ENCODE measurements around the gene ALDH1A3.

Gene ALDH1A3

DNA sequence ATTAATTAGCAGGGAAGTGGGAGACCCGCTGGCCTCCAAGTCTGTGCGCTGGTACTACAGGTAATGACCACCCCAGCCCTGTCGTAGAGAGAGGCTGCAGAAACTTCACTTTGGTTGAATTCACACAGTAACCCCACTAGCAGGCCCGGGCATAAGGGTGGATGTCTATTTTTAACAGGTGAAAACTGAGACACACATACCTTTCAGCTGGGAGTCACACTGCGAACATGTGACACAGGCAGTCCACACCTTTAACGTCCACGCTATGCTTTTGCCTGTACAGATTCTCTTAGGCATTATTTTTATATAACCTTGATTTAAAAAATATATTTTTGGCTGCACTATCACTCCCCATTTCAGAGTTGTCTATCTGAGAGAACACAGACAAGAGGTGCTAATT is 43.4 kb downstream of the ALDH1A3 start:
- Histone ChIP-seq H3K79me2 (no peaks in the 10 kb centered on the region), H3K4me1 (no peaks in the 10 kb centered on the region), H3K9ac (no peak overlapping the region), H3K4me3 (ENCODE audit: low read depth, low read length) (no peak overlapping the region), H3K27me3 (ENCODE audit: control insufficient read depth, insufficient read depth, low read length) (no peaks in the 10 kb centered on the region), H3K27ac (no peak overlapping the region), H3K9me3 (ENCODE audit: control insufficient read depth, low read length) (no peaks in the 10 kb centered on the region), H3K36me3 (ENCODE audit: control insufficient read depth, insufficient read depth, low read length) (no peaks in the 10 kb centered on the region), H2AFZ (no peak overlapping the region), H3K4me2 (ENCODE audit: low read length) (no peak overlapping the region)
- TF ChIP-seq, protein P1, sequence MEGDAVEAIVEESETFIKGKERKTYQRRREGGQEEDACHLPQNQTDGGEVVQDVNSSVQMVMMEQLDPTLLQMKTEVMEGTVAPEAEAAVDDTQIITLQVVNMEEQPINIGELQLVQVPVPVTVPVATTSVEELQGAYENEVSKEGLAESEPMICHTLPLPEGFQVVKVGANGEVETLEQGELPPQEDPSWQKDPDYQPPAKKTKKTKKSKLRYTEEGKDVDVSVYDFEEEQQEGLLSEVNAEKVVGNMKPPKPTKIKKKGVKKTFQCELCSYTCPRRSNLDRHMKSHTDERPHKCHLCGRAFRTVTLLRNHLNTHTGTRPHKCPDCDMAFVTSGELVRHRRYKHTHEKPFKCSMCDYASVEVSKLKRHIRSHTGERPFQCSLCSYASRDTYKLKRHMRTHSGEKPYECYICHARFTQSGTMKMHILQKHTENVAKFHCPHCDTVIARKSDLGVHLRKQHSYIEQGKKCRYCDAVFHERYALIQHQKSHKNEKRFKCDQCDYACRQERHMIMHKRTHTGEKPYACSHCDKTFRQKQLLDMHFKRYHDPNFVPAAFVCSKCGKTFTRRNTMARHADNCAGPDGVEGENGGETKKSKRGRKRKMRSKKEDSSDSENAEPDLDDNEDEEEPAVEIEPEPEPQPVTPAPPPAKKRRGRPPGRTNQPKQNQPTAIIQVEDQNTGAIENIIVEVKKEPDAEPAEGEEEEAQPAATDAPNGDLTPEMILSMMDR (IDR thresholded peaks at IDR 0.05) = no peak

DNA sequence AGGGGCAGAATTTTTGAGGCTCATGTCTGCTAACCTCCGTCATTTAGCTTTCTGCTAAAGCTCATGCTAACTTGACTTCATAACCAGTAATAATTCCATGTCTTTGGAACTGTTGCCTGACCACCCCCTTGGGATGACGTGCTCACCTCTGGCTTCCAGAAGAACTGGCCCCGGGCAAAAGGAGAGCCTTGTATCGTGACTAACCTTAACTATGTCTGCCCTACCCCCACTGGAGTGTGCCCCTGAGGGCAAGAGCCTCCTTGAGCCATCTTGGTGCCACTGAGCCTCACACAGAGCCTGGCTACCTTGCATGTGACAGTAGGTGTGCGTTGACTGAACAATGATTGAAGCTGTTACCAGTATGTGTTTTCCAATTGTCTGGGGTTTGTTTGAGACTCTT is 44.3 kb downstream of the ALDH1A3 start:
- H3K27me3 ChIP-seq (ENCODE audit: control insufficient read depth, insufficient read depth, low read length) = no peaks in the 10 kb centered on the region
- no peak overlapping the region for H3K4me3 ChIP-seq (ENCODE audit: low read depth, low read length)
- H3K79me2 ChIP-seq = no peaks in the 10 kb centered on the region
- H3K9me3 ChIP-seq (ENCODE audit: control insufficient read depth, low read length) = no peaks in the 10 kb centered on the region
- H2AFZ ChIP-seq = no peak overlapping the region
- no peak overlapping the region for H3K9ac ChIP-seq
- H3K27ac ChIP-seq = no peak overlapping the region
- H3K36me3 ChIP-seq (ENCODE audit: control insufficient read depth, insufficient read depth, low read length) = no peaks in the 10 kb centered on the region
- no peaks in the 10 kb centered on the region for H3K4me1 ChIP-seq
- no peak overlapping the region for H3K4me2 ChIP-seq (ENCODE audit: low read length)
- TF ChIP-seq, protein P1 (IDR thresholded peaks at IDR 0.05) = no peak

DNA sequence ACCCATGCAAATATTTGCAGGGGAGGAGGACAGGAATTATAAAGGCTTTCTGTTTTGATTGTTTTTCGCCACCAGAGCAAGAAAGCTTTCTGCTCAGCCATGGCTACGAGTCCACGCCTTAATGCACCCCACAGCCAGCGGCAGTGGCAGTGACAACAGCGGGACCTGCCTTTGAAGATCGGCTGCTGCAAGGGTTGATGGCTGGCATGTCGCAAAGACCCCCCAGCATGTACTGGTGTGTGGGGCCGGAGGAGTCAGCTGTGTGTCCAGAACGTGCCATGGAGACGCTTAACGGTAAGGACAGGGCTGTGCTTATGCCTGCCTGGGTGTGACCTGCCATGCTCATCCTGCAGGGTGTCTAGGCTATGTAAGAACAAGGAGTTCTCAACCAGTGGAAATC is 44.8 kb downstream of the ALDH1A3 start:
- Histone ChIP-seq H3K36me3 (ENCODE audit: control insufficient read depth, insufficient read depth, low read length) (no peaks in the 10 kb centered on the region), H3K9ac (no peak overlapping the region), H2AFZ (no peak overlapping the region), H3K27ac (no peak overlapping the region), H3K27me3 (ENCODE audit: control insufficient read depth, insufficient read depth, low read length) (no peaks in the 10 kb centered on the region), H3K9me3 (ENCODE audit: control insufficient read depth, low read length) (no peaks in the 10 kb centered on the region), H3K79me2 (no peaks in the 10 kb centered on the region), H3K4me2 (ENCODE audit: low read length) (no peak overlapping the region), H3K4me3 (ENCODE audit: low read depth, low read length) (no peak overlapping the region), H3K4me1 (no peaks in the 10 kb centered on the region)
- TF ChIP-seq, protein P1 (IDR thresholded peaks at IDR 0.05) = no peak

DNA sequence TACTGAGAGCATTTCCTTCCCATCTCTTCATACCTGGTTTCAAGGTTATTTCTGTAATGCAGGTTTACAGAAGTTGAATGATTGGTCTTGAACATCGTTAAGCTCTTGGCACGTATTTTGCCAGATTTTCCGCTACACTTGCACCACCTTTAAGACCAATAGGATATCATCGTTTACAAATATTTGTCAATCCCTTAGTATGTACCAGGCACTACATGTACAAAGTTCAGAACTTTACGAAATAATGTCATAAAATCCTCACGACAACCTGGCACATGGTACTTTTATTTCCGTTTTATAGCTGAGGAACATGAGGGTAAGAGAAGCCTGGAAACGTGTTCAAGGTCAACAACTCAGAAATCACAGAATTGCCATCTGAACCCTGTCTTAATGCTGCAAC is 45.8 kb downstream of the ALDH1A3 start:
- no peak overlapping the region for H3K9ac ChIP-seq
- TF ChIP-seq, protein P1 (IDR thresholded peaks at IDR 0.05) = no peak
- no peaks in the 10 kb centered on the region for H3K9me3 ChIP-seq (ENCODE audit: control insufficient read depth, low read length)
- no peak overlapping the region for H2AFZ ChIP-seq
- H3K4me3 ChIP-seq (ENCODE audit: low read depth, low read length) = no peak overlapping the region
- H3K27ac ChIP-seq = no peak overlapping the region
- H3K36me3 ChIP-seq (ENCODE audit: control insufficient read depth, insufficient read depth, low read length) = no peaks in the 10 kb centered on the region
- H3K4me1 ChIP-seq = no peaks in the 10 kb centered on the region
- H3K79me2 ChIP-seq = no peaks in the 10 kb centered on the region
- H3K27me3 ChIP-seq (ENCODE audit: control insufficient read depth, insufficient read depth, low read length) = no peaks in the 10 kb centered on the region
- no peak overlapping the region for H3K4me2 ChIP-seq (ENCODE audit: low read length)

DNA sequence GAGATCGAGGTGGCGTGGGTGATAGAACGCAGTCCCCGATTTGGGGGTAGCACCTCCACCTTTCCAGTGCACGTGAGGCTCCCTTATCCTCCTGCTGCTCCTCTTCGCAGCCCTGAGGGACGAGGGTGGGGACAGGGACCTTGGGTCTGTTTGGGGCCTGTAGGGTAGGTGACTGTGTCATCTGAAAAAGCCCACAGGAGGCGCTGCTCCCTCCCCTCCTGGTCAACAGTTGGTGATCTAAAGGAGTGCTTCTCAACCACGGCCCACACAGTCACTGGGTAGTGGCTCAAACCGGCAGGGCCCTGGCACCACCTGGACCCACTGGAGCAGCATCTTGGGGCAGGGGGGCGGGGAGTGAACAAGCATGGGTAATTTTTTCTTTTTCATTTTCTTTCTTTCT is 46.6 kb downstream of the ALDH1A3 start:
- no peaks in the 10 kb centered on the region for H3K4me1 ChIP-seq
- no peak overlapping the region for H3K9ac ChIP-seq
- TF ChIP-seq, protein P1 (IDR thresholded peaks at IDR 0.05) = no peak
- no peaks in the 10 kb centered on the region for H3K27me3 ChIP-seq (ENCODE audit: control insufficient read depth, insufficient read depth, low read length)
- no peak overlapping the region for H3K4me2 ChIP-seq (ENCODE audit: low read length)
- H3K4me3 ChIP-seq (ENCODE audit: low read depth, low read length) = no peak overlapping the region
- no peak overlapping the region for H3K27ac ChIP-seq
- H3K9me3 ChIP-seq (ENCODE audit: control insufficient read depth, low read length) = no peaks in the 10 kb centered on the region
- no peak overlapping the region for H2AFZ ChIP-seq
- H3K36me3 ChIP-seq (ENCODE audit: control insufficient read depth, insufficient read depth, low read length) = no peaks in the 10 kb centered on the region
- H3K79me2 ChIP-seq = no peaks in the 10 kb centered on the region
